Keratinocyte (primary cell): ENCODE measurements around the gene DGKI. TPM values are rescaled to one million over a fixed set of nuclear protein-coding genes. Genes with fewer than 3 reads are reported as not detected.

Experiments
- DNase-seq: peaks from one replicate; pipeline ENCODE4 v3.0.0-alpha.2; 2011; ENCODE audit warnings: low read depth, missing footprints, low spot score
- FAIRE-seq: peaks from 2 replicates; lab custom pipeline; 2011; peaks lifted over from hg19 to GRCh38; lab: Jason Lieb, UNC
- H2AFZ ChIP-seq: 2 replicates; pipeline ENCODE4 v1.6.0; 2012; ENCODE audit warnings: low read length, control low read depth, inconsistent platforms; ENCODE audit not compliant: control insufficient read depth
- H3K27ac ChIP-seq: 2 replicates; pipeline ENCODE4 v1.5.1; 2011; ENCODE audit warnings: low read length; ENCODE audit not compliant: control insufficient read depth, insufficient read depth
- H3K27me3 ChIP-seq: 3 replicates; pipeline ENCODE4 v1.6.0; 2011; ENCODE audit warnings: low read length; ENCODE audit not compliant: control insufficient read depth, insufficient read depth; ENCODE audit errors: extremely low read depth
- H3K36me3 ChIP-seq, 2 experiments: 2 replicates in 1 of 2; 3 replicates in 1 of 2; pipeline ENCODE4 v1.5.1; 2011; ENCODE audit warnings: low read length in 2 of 2, mild to moderate bottlenecking in 1 of 2; ENCODE audit not compliant: control insufficient read depth in 2 of 2, insufficient read depth in 2 of 2; ENCODE audit errors: extremely low read depth in 1 of 2
- H3K4me1 ChIP-seq: 3 replicates; pipeline ENCODE4 v1.5.1; 2011; ENCODE audit warnings: low read length; ENCODE audit not compliant: control insufficient read depth, insufficient read depth; ENCODE audit errors: extremely low read depth
- H3K4me2 ChIP-seq: 3 replicates; pipeline ENCODE4 v1.6.0; 2011; ENCODE audit warnings: low read depth, low read length; ENCODE audit not compliant: control insufficient read depth, insufficient read depth; ENCODE audit errors: extremely low read depth
- H3K4me3 ChIP-seq, 3 experiments: fragments of 200-600 bp in 1 of 3; sonication (generic) in 1 of 3; 2 replicates in 2 of 3; 3 replicates in 1 of 3; pipeline ENCODE4 v1.5.1; 2011 to 2016; ENCODE audit warnings: low read length in 3 of 3, mild to moderate bottlenecking in 3 of 3, control low read depth in 2 of 3, inconsistent platforms in 1 of 3, low read depth in 1 of 3, mixed read lengths in 1 of 3, mixed run types in 1 of 3, moderate library complexity in 1 of 3; ENCODE audit not compliant: control insufficient read depth in 2 of 3, insufficient read depth in 2 of 3; ENCODE audit errors: extremely low read depth in 1 of 3
- H3K79me2 ChIP-seq: 2 replicates; pipeline ENCODE4 v1.6.0; 2012; ENCODE audit warnings: low read length; ENCODE audit not compliant: control insufficient read depth, insufficient read depth
- H3K9ac ChIP-seq: 3 replicates; pipeline ENCODE4 v1.6.0; 2011; ENCODE audit warnings: low read length; ENCODE audit not compliant: control insufficient read depth, insufficient read depth; ENCODE audit errors: extremely low read depth
- H3K9me1 ChIP-seq: 3 replicates; pipeline ENCODE4 v1.6.0; 2011; ENCODE audit warnings: low read length; ENCODE audit not compliant: control insufficient read depth, insufficient read depth; ENCODE audit errors: extremely low read depth
- H3K9me3 ChIP-seq: 2 replicates; pipeline ENCODE4 v1.5.1; 2012; ENCODE audit warnings: low read depth, low read length; ENCODE audit not compliant: control insufficient read depth
- H4K20me1 ChIP-seq: 3 replicates; pipeline ENCODE4 v1.6.0; 2011; ENCODE audit warnings: low read length; ENCODE audit not compliant: control insufficient read depth, insufficient read depth; ENCODE audit errors: extremely low read depth
- EZH2 ChIP-seq: IDR thresholded peaks from one replicate; pipeline ENCODE4 v1.6.1; 2012; ENCODE audit warnings: inconsistent platforms, mild to moderate bottlenecking, low read length, moderate library complexity
- dilution Hi-C: fragments of 300-500 bp; cut with MboI; formaldehyde crosslinking; loops from one replicate; pipeline ENCODE4 v1.7.0; 2020; ENCODE audit warnings: low sequenced_read_pairs; ENCODE audit not compliant: extremely low pct_ligation_motif_present
- polyA plus RNA-seq, 5 experiments: library from polyadenylated mRNA; depleted of rRNA in 3 of 5; stranded (reverse) in 3 of 5; stranded (forward) in 1 of 5; unstranded in 1 of 5; fragments of >200 nt; gene quantifications; 1 replicate in 1 of 5; 2 replicates in 3 of 5; 3 replicates in 1 of 5; pipeline versions ENCODE4 v1.2.1 to v1.2.3, GENCODE V29; 2011 to 2012; ENCODE audit warnings: missing spikeins in 2 of 5, low read depth in 1 of 5, low replicate concordance in 1 of 5
- TF ChIP-seq, protein P1 (sequence below), 3 experiments: IDR thresholded peaks in 1 of 3; conservative IDR thresholded peaks in 1 of 3; optimal IDR thresholded peaks in 1 of 3; 2 replicates in 2 of 3; 3 replicates in 1 of 3; pipeline versions ENCODE3 to v1.5.1; 2011; ENCODE audit warnings: low read length in 3 of 3, mild to moderate bottlenecking in 3 of 3, moderate library complexity in 2 of 3, control low read depth in 1 of 3, inconsistent platforms in 1 of 3; ENCODE audit not compliant: insufficient read depth in 2 of 3; ENCODE audit errors: extremely low read depth in 1 of 3

Gene DGKI
- polyA plus RNA-seq, 1 donor (not counting 4 experiments of a cell fraction or from before 2014, with no cell fraction given): 0.14 TPM

DNA sequence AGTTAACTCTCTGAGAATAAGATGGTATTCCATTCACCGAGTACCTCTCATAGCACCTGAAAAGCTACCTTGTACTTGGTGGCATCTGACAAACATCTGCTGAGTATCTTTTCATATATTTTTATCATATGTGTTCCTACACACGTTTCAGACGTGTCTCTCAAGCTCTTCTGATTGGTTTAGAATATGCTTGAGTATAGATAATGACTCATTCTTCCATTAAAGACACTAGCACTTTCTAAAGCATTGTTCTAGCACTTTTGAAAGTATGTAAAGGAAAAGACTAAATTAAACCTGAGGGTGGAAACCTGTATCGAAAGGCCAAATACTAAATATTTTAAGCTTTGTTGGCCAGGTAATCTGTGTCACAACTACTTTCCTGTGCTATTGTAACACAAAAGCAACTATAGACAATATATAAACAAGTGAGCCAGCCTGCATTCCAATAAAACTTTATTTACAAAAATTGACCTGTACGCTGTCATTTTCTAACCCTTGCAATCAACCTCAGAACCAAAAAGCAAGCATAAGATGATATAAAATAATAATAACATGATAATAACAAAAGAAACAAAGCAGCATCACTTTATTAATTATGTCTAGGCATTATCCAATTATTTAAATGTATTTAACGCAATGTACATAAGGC lies 95.3 kb downstream of the DGKI start:
- H3K9me1 ChIP-seq: no peaks in the 10 kb centered on the region
- DNase-seq: no peak
- H3K27ac ChIP-seq: no peak overlapping the region
- H3K4me2 ChIP-seq: no peak overlapping the region
- TF ChIP-seq, protein P1, sequence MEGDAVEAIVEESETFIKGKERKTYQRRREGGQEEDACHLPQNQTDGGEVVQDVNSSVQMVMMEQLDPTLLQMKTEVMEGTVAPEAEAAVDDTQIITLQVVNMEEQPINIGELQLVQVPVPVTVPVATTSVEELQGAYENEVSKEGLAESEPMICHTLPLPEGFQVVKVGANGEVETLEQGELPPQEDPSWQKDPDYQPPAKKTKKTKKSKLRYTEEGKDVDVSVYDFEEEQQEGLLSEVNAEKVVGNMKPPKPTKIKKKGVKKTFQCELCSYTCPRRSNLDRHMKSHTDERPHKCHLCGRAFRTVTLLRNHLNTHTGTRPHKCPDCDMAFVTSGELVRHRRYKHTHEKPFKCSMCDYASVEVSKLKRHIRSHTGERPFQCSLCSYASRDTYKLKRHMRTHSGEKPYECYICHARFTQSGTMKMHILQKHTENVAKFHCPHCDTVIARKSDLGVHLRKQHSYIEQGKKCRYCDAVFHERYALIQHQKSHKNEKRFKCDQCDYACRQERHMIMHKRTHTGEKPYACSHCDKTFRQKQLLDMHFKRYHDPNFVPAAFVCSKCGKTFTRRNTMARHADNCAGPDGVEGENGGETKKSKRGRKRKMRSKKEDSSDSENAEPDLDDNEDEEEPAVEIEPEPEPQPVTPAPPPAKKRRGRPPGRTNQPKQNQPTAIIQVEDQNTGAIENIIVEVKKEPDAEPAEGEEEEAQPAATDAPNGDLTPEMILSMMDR (optimal IDR thresholded peaks at IDR 0.05 in 1 of 3, IDR thresholded peaks at IDR 0.05 in 1 of 3, conservative IDR thresholded peaks at IDR 0.05 in 1 of 3; ENCODE audit: extremely low read depth in 1 of 3, insufficient read depth in 2 of 3, low read length in 3 of 3): no peak
- TF ChIP-seq EZH2: no peak
- no peak for FAIRE-seq
- H3K27me3 ChIP-seq: peaks cover 26% of the 10 kb centered on the region
- H3K9ac ChIP-seq: no peak overlapping the region
- dilution Hi-C loops: no loop called here
- no peaks in the 10 kb centered on the region for H4K20me1 ChIP-seq
- no peak overlapping the region for H3K4me3 ChIP-seq
- H3K4me1 ChIP-seq: no peaks in the 10 kb centered on the region
- no peaks in the 10 kb centered on the region for H3K36me3 ChIP-seq
- no peaks in the 10 kb centered on the region for H3K9me3 ChIP-seq
- H3K79me2 ChIP-seq: no peaks in the 10 kb centered on the region
- no peak overlapping the region for H2AFZ ChIP-seq

DNA sequence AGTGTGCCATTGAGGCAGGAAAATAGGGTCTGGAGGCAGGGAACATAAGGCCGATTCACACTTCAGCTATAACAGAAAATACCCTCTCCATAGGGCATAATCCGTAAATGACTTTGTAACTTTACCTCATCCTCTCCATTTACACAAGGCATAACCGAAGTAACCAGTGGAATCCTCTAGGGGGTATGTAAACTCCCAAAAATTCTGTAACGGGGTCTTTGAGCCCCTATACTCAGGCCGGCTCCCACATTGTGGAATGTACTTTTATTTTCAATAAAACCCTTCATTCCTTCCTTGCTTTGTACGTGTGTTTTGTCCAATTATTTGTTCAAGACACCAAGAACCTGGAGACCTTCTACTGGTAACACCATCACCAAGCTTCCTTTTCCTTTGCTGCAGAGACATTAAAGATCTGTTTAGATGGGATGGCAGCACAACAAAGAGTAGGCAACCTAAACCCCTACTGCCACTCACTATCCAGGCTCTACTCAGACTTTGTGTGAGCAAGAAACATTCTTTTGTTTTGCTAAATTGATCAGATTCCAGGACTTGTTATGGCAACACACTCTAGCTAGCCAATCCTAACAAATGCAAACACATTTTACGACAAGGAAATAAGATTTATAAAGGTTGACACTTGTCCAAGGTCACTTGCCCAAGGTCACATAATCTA lies 99.3 kb downstream of the DGKI start:
- H3K36me3 ChIP-seq: no peaks in the 10 kb centered on the region
- no peak overlapping the region for H3K27ac ChIP-seq
- H3K9me3 ChIP-seq: no peaks in the 10 kb centered on the region
- dilution Hi-C loops: no loop called here
- no peak overlapping the region for H3K4me2 ChIP-seq
- FAIRE-seq (no peak), DNase-seq (no peak)
- H3K4me1 ChIP-seq: no peaks in the 10 kb centered on the region
- H3K9ac ChIP-seq: no peak overlapping the region
- no peaks in the 10 kb centered on the region for H3K79me2 ChIP-seq
- H3K27me3 ChIP-seq: no peaks in the 10 kb centered on the region
- H3K9me1 ChIP-seq: no peaks in the 10 kb centered on the region
- TF ChIP-seq, protein P1 (optimal IDR thresholded peaks at IDR 0.05 in 1 of 3, IDR thresholded peaks at IDR 0.05 in 1 of 3, conservative IDR thresholded peaks at IDR 0.05 in 1 of 3; ENCODE audit: extremely low read depth in 1 of 3, insufficient read depth in 2 of 3, low read length in 3 of 3): no peak
- TF ChIP-seq EZH2: no peak
- H4K20me1 ChIP-seq: no peaks in the 10 kb centered on the region
- H3K4me3 ChIP-seq: no peak overlapping the region
- H2AFZ ChIP-seq: no peak overlapping the region
